ENCODE data around the gene PEAK3.

Gene PEAK3

DNA sequence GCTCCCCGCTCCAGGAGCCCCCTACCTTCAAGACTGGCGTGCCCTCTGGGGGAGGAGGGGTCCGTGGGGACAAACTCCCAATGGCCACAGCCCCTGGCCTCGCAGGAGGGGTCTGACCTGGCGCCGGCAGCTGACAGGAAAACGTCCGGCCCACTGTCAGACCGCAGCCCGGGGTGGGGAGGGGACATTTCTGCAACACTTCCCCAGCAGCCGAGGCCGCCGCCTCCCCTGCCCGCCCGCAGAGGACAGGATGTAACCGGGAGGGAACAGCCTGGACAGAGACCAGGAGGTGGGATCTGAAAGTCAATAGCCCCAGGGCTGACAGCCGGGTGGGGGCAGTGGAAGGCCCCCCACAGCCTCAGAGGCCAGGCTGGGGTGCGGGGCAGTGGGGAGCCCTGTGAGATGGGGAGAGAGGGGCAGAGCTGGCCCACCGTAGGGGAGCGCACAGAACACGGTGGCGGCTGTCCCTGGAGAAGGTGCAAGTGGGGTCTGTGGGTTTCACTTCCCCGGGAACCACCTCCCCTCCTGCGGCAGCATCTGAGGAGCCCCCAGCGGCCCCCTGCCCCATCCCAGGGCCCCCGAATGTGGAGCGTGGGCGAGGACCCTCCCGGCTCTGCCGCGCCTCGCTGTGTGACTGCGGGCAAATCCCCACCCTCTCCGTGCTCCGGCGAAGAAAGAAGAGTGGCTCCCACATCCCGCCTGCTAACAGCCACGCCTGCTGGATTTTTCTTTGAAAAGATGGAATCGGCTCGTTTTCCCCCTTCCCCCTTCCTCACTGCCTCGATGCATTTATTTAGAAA is at the start of gene PEAK3:
PEAK3 (minus strand) TSS at position 114 of the 800 bp plus-strand sequence. CDS start 1,244 bp downstream, outside the sequence.
- in situ Hi-C loops (cut with HindIII; ENCODE audit: low sequenced_read_pairs), result no loop called here

DNA sequence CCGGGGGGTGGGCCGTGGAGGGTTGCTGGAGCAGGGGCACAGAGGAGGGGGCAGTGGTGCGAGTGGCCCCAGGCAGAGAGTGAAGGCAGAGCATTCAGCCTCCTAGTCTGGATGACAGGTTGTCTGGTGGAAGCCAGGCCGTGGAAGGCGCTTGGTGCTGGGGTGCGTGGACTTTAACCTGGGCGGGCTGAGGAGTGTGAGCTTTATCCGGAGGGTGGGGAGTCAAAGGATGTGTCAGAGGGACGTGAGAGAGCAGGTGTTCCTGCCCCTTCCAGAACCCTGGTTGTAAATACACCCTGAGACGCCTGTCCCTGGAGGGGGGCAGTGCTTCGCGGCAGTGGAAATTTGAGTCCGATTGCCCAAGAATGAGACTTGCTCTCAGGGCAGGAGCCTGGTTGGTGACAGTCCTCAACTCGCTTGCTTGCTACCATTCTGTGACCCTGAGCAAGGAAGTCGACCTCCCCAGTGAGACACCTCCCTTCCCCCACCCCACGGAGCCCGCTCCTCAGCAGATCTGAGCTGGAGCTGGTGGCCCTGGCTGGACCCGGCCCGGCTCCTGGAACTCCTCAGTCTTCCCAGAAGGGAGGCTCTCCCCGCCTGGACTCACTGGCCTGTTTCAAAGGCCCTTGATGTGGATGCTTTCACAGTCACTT is 48.8 kb upstream of the PEAK3 start:
- in situ Hi-C loops (cut with HindIII; ENCODE audit: low sequenced_read_pairs), result no loop called here

DNA sequence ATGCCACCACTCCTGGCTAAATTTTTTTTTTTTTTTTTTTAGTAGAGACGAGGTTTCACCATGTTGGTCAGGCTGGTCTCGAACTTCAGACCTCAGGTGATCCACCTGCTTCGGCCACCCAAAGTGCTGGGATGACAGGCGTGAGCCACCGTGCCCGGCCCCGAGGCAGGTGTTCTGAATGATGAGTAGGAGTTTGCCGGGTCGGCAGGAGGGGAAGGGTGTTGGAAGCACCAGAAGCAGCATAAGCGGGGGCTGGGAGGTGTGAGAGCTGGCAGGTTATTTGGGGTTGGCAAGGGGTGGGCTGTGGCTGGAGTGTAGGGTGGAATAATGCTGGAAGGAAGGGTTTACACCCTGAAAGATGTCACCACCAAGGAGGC is 48.3 kb upstream of the PEAK3 start:
- in situ Hi-C loops (cut with HindIII; ENCODE audit: low sequenced_read_pairs), result no loop called here

DNA sequence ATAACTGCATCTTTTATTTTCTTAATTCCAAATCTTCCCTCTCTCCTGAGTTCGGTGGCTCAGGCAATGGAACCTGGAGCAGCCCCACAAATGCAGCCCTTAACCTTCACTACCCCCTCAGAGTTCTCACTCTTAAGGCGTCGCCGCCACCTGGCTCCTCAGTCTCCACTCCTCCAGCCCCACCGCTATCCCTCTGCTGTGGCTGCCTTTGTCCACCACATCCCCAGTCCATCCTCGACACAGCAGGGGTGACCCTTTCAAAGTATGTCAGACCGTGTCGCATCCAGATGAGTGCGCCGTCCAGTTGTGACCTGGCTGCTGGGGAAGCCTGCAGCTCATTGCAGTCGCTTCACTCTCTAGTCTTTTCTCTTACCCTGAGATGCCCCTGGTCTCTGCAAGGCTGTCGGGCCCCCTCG is 47.5 kb upstream of the PEAK3 start:
- in situ Hi-C loops (cut with HindIII; ENCODE audit: low sequenced_read_pairs), result no loop called here

GRCh38 chr19:2329149-2329478 is 47.1 kb upstream of the PEAK3 start:
- in situ Hi-C loops (cut with HindIII; ENCODE audit: low sequenced_read_pairs), result no loop called here

DNA sequence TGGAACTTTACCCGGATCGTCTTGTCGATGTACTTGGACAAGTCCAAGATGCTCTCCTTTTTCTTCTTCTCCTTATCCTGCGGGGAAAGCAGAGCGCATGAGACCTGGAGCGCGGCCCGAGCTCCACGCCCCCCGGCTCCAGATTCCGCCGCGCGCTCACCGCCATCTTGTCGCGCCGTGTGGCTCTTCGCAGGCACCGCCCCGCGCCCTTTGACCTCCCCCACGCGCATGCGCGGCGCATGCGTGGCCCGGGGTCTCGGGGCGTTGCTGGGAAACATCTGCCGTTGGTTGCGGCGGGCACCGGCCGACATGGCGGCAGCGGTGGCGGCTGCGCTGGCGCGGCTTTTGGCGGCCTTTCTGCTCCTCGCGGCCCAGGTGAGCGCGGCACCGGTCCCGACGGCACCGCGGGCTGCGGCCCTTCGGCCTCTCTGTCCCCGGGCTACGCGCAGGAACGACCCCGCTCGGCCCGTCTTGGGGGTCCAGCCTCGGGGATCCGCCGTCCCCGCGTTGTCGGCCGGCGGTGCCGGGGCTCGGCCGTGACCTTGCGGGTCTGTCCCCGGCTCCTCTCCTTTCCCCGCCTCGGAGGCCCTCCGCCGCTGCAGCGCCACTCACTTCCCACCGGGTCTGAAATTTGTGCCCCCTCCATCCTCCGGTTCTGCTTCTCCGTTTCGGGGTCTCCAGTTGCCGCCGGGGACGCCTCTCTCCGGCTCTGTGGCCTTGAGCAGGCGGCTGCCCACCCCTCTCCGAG is 46.6 kb upstream of the PEAK3 start, which contains the start of the genes LSM7 and SPPL2B:
LSM7 (minus strand) TSS at position 186 of the 748 bp plus-strand sequence; CDS start at position 166, 20 bp downstream.
SPPL2B (plus strand) TSS at position 284 of the 748 bp plus-strand sequence; CDS start at position 310, 26 bp downstream.
- in situ Hi-C loops (cut with HindIII; ENCODE audit: low sequenced_read_pairs), result no loop called here

- in situ Hi-C loops (cut with HindIII; ENCODE audit: low sequenced_read_pairs), result no loop called here
These were observed 45.9 kb upstream of the PEAK3 start for GRCh38 chr19:2327773-2328400.

DNA sequence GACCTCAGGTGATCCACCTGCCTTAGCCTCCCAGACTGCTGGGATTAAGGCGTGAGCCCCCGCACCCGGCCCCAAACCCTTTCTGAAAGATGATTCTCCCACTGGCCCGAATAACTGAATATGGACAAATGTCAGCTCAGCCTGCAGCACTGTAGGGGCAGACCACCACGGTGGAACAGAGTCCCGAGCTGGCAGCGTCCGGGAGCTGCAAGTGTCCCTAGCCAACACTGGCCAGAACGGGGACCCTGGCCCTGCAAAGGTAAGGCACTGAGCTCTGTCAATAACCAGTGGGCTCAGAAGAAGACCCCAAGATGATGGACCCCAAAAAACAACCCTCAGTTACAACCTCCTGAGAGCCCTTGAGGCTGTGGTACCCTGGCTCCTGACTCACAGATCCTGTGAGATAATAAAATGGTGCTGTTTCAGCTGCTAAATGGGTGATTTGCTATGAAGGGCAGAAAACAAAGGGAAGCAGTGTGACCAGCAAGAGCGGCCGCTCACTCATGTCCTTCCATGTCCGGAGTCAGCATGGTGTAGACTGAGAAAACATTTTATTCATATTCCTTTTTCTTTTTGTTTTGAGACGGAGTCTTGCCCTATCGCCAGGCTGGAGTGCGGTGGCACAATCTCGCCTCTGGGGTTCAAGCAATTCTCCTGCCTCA is 44.9 kb upstream of the PEAK3 start:
- in situ Hi-C loops (cut with HindIII; ENCODE audit: low sequenced_read_pairs), result no loop called here

GRCh38 chr19:2325281-2326046 is 43.5 kb upstream of the PEAK3 start:
- in situ Hi-C loops (cut with HindIII; ENCODE audit: low sequenced_read_pairs), result no loop called here

DNA sequence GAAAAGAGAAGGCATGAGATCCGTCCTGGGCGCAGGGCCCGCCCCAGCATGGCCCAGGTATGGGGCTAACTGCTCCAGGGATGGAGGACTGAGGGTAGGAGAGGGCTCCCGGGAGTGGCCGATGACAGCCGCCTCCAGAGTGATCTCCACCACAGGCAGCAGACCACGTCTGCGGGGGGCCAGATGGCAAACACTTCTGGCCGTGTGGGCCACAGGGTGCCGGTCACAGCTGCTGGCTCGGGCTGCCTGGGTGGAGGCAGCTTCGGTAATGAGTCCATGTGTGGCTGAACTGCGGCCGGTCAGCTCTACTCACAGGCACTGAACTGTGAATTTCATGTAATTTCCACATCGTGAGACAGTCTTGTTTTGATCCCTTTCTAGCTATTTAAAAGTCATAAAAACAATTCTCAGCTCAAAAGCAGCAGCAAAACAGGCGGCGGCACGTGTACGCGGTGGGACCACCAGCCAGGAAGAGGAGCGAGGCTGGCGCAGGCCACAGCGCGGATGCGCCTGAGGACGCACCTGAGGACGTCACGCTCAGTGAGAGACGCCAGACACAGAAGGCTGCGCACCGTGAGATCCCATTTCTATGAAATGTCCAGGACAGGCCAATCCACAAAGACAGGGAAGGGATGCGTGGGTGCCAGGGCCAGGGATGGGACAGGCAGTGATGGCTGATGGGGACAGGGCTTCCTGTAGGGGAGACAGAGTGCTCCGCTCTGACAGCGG is 42.4 kb upstream of the PEAK3 start:
- in situ Hi-C loops (cut with HindIII; ENCODE audit: low sequenced_read_pairs), result no loop called here

GRCh38 chr19:2323707-2324106 is 41.7 kb upstream of the PEAK3 start:
- in situ Hi-C loops (cut with HindIII; ENCODE audit: low sequenced_read_pairs), result no loop called here

GRCh38 chr19:2321565-2322283 is 39.7 kb upstream of the PEAK3 start:
- in situ Hi-C loops (cut with HindIII; ENCODE audit: low sequenced_read_pairs), result no loop called here

DNA sequence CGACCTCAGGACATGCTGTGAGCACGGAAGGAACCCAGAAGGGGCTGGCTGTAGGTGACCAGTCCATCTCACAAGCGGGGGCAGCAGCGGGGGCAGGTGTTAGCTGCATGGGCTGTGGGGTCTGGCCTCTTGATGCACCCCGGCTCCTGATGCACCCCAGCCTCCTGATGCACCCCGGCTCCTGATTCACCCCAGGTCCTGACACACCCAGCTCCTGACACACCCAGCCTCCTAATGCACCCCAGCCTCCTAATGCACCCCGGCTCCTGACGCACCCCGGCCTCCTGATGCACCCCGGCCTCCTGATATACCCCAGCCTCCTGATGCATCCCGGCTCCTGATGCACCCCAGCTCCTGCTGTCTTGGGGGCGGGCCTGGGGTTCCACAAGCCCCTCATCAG is 39.0 kb upstream of the PEAK3 start:
- in situ Hi-C loops (cut with HindIII; ENCODE audit: low sequenced_read_pairs), result no loop called here

DNA sequence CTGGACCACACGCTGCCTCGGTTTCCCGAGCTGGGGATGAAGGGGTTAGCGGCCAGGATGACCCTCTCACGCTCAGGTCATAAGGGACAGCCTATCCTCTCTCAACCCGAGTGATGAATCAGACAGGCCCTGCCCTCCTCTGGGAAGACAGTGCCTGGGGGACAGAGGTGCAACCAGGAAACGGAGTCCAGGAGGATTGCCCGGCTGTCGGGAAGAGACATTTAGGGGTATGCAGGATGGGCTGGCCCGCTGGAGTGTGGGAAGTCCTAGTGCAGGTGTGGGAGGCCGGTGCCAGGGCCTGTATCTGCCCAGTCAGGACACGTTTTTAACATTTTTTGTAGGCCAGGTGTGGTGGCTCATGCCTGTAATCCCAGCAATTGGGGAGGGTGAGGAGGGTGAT is 38.1 kb upstream of the PEAK3 start:
- in situ Hi-C loops (cut with HindIII; ENCODE audit: low sequenced_read_pairs), result no loop called here

DNA sequence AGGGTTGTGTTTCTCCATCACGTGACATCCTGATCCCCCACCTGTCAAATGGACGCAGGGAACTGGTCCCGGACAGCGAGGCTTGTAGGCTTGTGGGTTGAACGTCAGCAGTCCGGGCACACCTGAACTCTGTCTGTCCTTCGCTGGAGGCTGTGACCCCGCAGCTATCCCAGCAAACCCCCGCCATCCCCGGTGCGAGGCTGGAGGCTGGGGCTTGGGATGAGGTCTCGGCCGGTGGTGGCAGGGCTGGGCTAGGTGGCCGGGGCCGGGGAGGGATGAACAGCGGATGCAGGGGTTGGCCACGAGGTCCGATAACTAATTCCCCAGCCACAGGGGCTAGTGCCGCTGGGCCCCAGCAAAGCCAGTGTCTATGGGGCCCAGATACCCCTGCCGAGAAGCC is 37.6 kb upstream of the PEAK3 start:
- in situ Hi-C loops (cut with HindIII; ENCODE audit: low sequenced_read_pairs), result no loop called here

GRCh38 chr19:2318923-2319322 is 36.9 kb upstream of the PEAK3 start:
- in situ Hi-C loops (cut with HindIII; ENCODE audit: low sequenced_read_pairs), result no loop called here

- in situ Hi-C loops (cut with HindIII; ENCODE audit: low sequenced_read_pairs), result no loop called here
These were observed 35.8 kb upstream of the PEAK3 start for GRCh38 chr19:2317756-2318155.

DNA sequence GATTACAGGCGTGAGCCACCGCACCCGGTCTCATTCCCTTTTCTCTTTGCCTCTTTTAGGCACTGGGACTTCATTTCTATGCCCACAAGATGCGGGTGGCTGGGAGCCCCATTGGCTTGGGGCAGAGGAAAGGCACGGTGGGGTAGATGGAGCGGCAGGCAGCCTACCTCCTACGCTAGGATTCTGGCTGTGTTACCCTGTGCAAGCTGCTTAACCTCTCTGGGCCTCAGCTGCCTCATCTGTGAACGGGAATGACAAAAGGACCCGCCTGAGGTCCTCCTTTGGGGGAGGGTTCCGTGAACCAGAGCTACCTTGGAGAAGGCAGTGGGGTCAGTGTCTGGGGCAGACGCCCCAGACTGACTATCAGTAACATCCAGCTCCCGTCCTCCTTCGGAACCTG is 35.3 kb upstream of the PEAK3 start:
- in situ Hi-C loops (cut with HindIII; ENCODE audit: low sequenced_read_pairs), result no loop called here
